ENCODE data around the gene GLUD1.
"Not testable (repeated sequence)": the region's sequence is repeated elsewhere in the genome, so short reads cannot be mapped to it uniquely, and the experiment has no call there.

GLUD1 gene

GRCh38 chr10:87090779-87091178 lies 3.9 kb downstream of the GLUD1 start:
- no peak for DNase-seq (ENCODE audit: low spot score)

- DNase-seq (ENCODE audit: low spot score): no peak
These were observed 4.9 kb downstream of the GLUD1 start for GRCh38 chr10:87089746-87090145.

- DNase-seq (ENCODE audit: low spot score): no peak
These were observed 9.1 kb downstream of the GLUD1 start for GRCh38 chr10:87085537-87085936.

- DNase-seq (ENCODE audit: low spot score): not testable (repeated sequence)
These were observed 10.3 kb downstream of the GLUD1 start for GRCh38 chr10:87084291-87084782.

GRCh38 chr10:87083576-87084290 lies 10.9 kb downstream of the GLUD1 start:
- not testable (repeated sequence) for DNase-seq (ENCODE audit: low spot score)

GRCh38 chr10:87082219-87082618 lies 12.4 kb downstream of the GLUD1 start:
- not testable (repeated sequence) for DNase-seq (ENCODE audit: low spot score)

GRCh38 chr10:87081574-87081973 lies 13.1 kb downstream of the GLUD1 start:
- DNase-seq (ENCODE audit: low spot score): not testable (repeated sequence)

GRCh38 chr10:87080621-87081020 lies 14.0 kb downstream of the GLUD1 start:
- not testable (repeated sequence) for DNase-seq (ENCODE audit: low spot score)

- no peak for DNase-seq (ENCODE audit: low spot score)
These were observed 15.4 kb downstream of the GLUD1 start for GRCh38 chr10:87079106-87079836.

- not testable (repeated sequence) for DNase-seq (ENCODE audit: low spot score)
These were observed 18.2 kb downstream of the GLUD1 start for GRCh38 chr10:87076421-87076820.

GRCh38 chr10:87072449-87072848 lies 22.2 kb downstream of the GLUD1 start:
- no peak for DNase-seq (ENCODE audit: low spot score)

GRCh38 chr10:87068281-87068680 lies 26.4 kb downstream of the GLUD1 start:
- no peak for DNase-seq (ENCODE audit: low spot score)

GRCh38 chr10:87066865-87067264 lies 27.8 kb downstream of the GLUD1 start:
- no peak for DNase-seq (ENCODE audit: low spot score)

- DNase-seq (ENCODE audit: low spot score): no peak
These were observed 28.5 kb downstream of the GLUD1 start for GRCh38 chr10:87066178-87066577.

GRCh38 chr10:87064651-87065050 lies 30.0 kb downstream of the GLUD1 start:
- no peak for DNase-seq (ENCODE audit: low spot score)

- no peak for DNase-seq (ENCODE audit: low spot score)
These were observed 34.2 kb downstream of the GLUD1 start for GRCh38 chr10:87060280-87060928.

- DNase-seq (ENCODE audit: low spot score): no peak
These were observed 35.2 kb downstream of the GLUD1 start for GRCh38 chr10:87059401-87059800.

- no peak for DNase-seq (ENCODE audit: low spot score)
These were observed 36.5 kb downstream of the GLUD1 start for GRCh38 chr10:87058171-87058570.

GRCh38 chr10:87054373-87055295 lies 40.0 kb downstream of the GLUD1 start:
- DNase-seq (ENCODE audit: low spot score): no peak

- no peak for DNase-seq (ENCODE audit: low spot score)
These were observed 41.0 kb downstream of the GLUD1 start for GRCh38 chr10:87053577-87054181.

GRCh38 chr10:87053111-87053510 lies 41.5 kb downstream of the GLUD1 start:
- DNase-seq (ENCODE audit: low spot score): no peak

Data from hematopoietic multipotent progenitor cell treated with erythropoietin and hydrocortisone succinate and interleukin-3 and kit ligand, for 17 days (in vitro differentiated cells).